ENCODE results near the gene ALMS1. TPM values are rescaled to one million over a fixed set of nuclear protein-coding genes. Genes with fewer than 3 reads are reported as not detected.
A peak's percentile ranks its signal among the peaks of the same experiment; 100 is the strongest.
"Not testable (repeated sequence)": the region's sequence is repeated elsewhere in the genome, so short reads cannot be mapped to it uniquely, and the experiment has no call there.

ALMS1 gene
- polyA plus RNA-seq, 1 donor (not counting 4 experiments of a cell fraction or from before 2014, with no cell fraction given) = 4.4 TPM

GRCh38 chr2:73626237-73626636, 240.6 kb downstream of the ALMS1 start:
- H3K27ac ChIP-seq (ENCODE audit: control insufficient read depth, insufficient read depth, low read length); H3K9ac ChIP-seq (ENCODE audit: control insufficient read depth, extremely low read depth, insufficient read depth, low read length); H3K9me3 ChIP-seq (ENCODE audit: control insufficient read depth, low read depth, low read length); dilution Hi-C loops (cut with MboI; ENCODE audit: extremely low pct_ligation_motif_present, low sequenced_read_pairs); H3K4me2 ChIP-seq (ENCODE audit: control insufficient read depth, extremely low read depth, insufficient read depth, low read depth, low read length); DNase-seq (ENCODE audit: low read depth, low spot score); H3K27me3 ChIP-seq (ENCODE audit: control insufficient read depth, extremely low read depth, insufficient read depth, low read length); H3K4me3 ChIP-seq (ENCODE audit: control insufficient read depth in 2 of 3, extremely low read depth in 1 of 3, insufficient read depth in 2 of 3, low read depth in 1 of 3, low read length in 3 of 3); H4K20me1 ChIP-seq (ENCODE audit: control insufficient read depth, extremely low read depth, insufficient read depth, low read length); H2AFZ ChIP-seq (ENCODE audit: control insufficient read depth, low read length); H3K79me2 ChIP-seq (ENCODE audit: control insufficient read depth, insufficient read depth, low read length); FAIRE-seq; H3K36me3 ChIP-seq (ENCODE audit: control insufficient read depth in 2 of 2, extremely low read depth in 1 of 2, insufficient read depth in 2 of 2, low read length in 2 of 2); H3K9me1 ChIP-seq (ENCODE audit: control insufficient read depth, extremely low read depth, insufficient read depth, low read length); H3K4me1 ChIP-seq (ENCODE audit: control insufficient read depth, extremely low read depth, insufficient read depth, low read length): not testable (repeated sequence)

- H3K9me1 ChIP-seq (ENCODE audit: control insufficient read depth, extremely low read depth, insufficient read depth, low read length); H3K9me3 ChIP-seq (ENCODE audit: control insufficient read depth, low read depth, low read length); H3K4me1 ChIP-seq (ENCODE audit: control insufficient read depth, extremely low read depth, insufficient read depth, low read length); H3K27me3 ChIP-seq (ENCODE audit: control insufficient read depth, extremely low read depth, insufficient read depth, low read length); dilution Hi-C loops (cut with MboI; ENCODE audit: extremely low pct_ligation_motif_present, low sequenced_read_pairs); DNase-seq (ENCODE audit: low read depth, low spot score); H3K4me3 ChIP-seq (ENCODE audit: control insufficient read depth in 2 of 3, extremely low read depth in 1 of 3, insufficient read depth in 2 of 3, low read depth in 1 of 3, low read length in 3 of 3); H3K27ac ChIP-seq (ENCODE audit: control insufficient read depth, insufficient read depth, low read length); H2AFZ ChIP-seq (ENCODE audit: control insufficient read depth, low read length); H3K4me2 ChIP-seq (ENCODE audit: control insufficient read depth, extremely low read depth, insufficient read depth, low read depth, low read length); FAIRE-seq; H3K36me3 ChIP-seq (ENCODE audit: control insufficient read depth in 2 of 2, extremely low read depth in 1 of 2, insufficient read depth in 2 of 2, low read length in 2 of 2); H3K79me2 ChIP-seq (ENCODE audit: control insufficient read depth, insufficient read depth, low read length); H3K9ac ChIP-seq (ENCODE audit: control insufficient read depth, extremely low read depth, insufficient read depth, low read length); H4K20me1 ChIP-seq (ENCODE audit: control insufficient read depth, extremely low read depth, insufficient read depth, low read length): not testable (repeated sequence)
Measured at GRCh38 chr2:73628493-73628892, 242.9 kb downstream of the ALMS1 start.

- H3K4me2 ChIP-seq (ENCODE audit: control insufficient read depth, extremely low read depth, insufficient read depth, low read depth, low read length); H3K79me2 ChIP-seq (ENCODE audit: control insufficient read depth, insufficient read depth, low read length); DNase-seq (ENCODE audit: low read depth, low spot score); H3K4me1 ChIP-seq (ENCODE audit: control insufficient read depth, extremely low read depth, insufficient read depth, low read length); H3K9me1 ChIP-seq (ENCODE audit: control insufficient read depth, extremely low read depth, insufficient read depth, low read length); H2AFZ ChIP-seq (ENCODE audit: control insufficient read depth, low read length); H3K9me3 ChIP-seq (ENCODE audit: control insufficient read depth, low read depth, low read length); H3K9ac ChIP-seq (ENCODE audit: control insufficient read depth, extremely low read depth, insufficient read depth, low read length); dilution Hi-C loops (cut with MboI; ENCODE audit: extremely low pct_ligation_motif_present, low sequenced_read_pairs); H4K20me1 ChIP-seq (ENCODE audit: control insufficient read depth, extremely low read depth, insufficient read depth, low read length); H3K27me3 ChIP-seq (ENCODE audit: control insufficient read depth, extremely low read depth, insufficient read depth, low read length); H3K27ac ChIP-seq (ENCODE audit: control insufficient read depth, insufficient read depth, low read length); H3K4me3 ChIP-seq (ENCODE audit: control insufficient read depth in 2 of 3, extremely low read depth in 1 of 3, insufficient read depth in 2 of 3, low read depth in 1 of 3, low read length in 3 of 3); H3K36me3 ChIP-seq (ENCODE audit: control insufficient read depth in 2 of 2, extremely low read depth in 1 of 2, insufficient read depth in 2 of 2, low read length in 2 of 2): not testable (repeated sequence)
- FAIRE-seq = peak; percentile 90
- TF ChIP-seq CTCF (optimal IDR thresholded peaks at IDR 0.05 in 1 of 3, IDR thresholded peaks at IDR 0.05 in 1 of 3, conservative IDR thresholded peaks at IDR 0.05 in 1 of 3; ENCODE audit: extremely low read depth in 1 of 3, insufficient read depth in 2 of 3, low read length in 3 of 3) = peak in 2 of 3 experiments; percentile 37 to 44
Measured at GRCh38 chr2:73630662-73631266, 245.1 kb downstream of the ALMS1 start.

GRCh38 chr2:73636977-73637376, 251.3 kb downstream of the ALMS1 start:
- H3K4me1 ChIP-seq (ENCODE audit: control insufficient read depth, extremely low read depth, insufficient read depth, low read length); H3K27ac ChIP-seq (ENCODE audit: control insufficient read depth, insufficient read depth, low read length); H3K9me3 ChIP-seq (ENCODE audit: control insufficient read depth, low read depth, low read length); H3K9ac ChIP-seq (ENCODE audit: control insufficient read depth, extremely low read depth, insufficient read depth, low read length); H3K79me2 ChIP-seq (ENCODE audit: control insufficient read depth, insufficient read depth, low read length); dilution Hi-C loops (cut with MboI; ENCODE audit: extremely low pct_ligation_motif_present, low sequenced_read_pairs); H3K9me1 ChIP-seq (ENCODE audit: control insufficient read depth, extremely low read depth, insufficient read depth, low read length); DNase-seq (ENCODE audit: low read depth, low spot score); H3K27me3 ChIP-seq (ENCODE audit: control insufficient read depth, extremely low read depth, insufficient read depth, low read length); H2AFZ ChIP-seq (ENCODE audit: control insufficient read depth, low read length); H4K20me1 ChIP-seq (ENCODE audit: control insufficient read depth, extremely low read depth, insufficient read depth, low read length); H3K36me3 ChIP-seq (ENCODE audit: control insufficient read depth in 2 of 2, extremely low read depth in 1 of 2, insufficient read depth in 2 of 2, low read length in 2 of 2); FAIRE-seq; H3K4me3 ChIP-seq (ENCODE audit: control insufficient read depth in 2 of 3, extremely low read depth in 1 of 3, insufficient read depth in 2 of 3, low read depth in 1 of 3, low read length in 3 of 3); H3K4me2 ChIP-seq (ENCODE audit: control insufficient read depth, extremely low read depth, insufficient read depth, low read depth, low read length): not testable (repeated sequence)

Measured in keratinocyte (primary cell).